ENCODE results near the gene ANKS3. TPM values are rescaled to one million over a fixed set of nuclear protein-coding genes. Genes with fewer than 3 reads are reported as not detected.

Gene ANKS3
- polyA plus RNA-seq, 3 donors, result 0.59 to 13.7 (median 0.95) TPM

- Mint-ChIP-seq H3K36me3 (no peaks in the 10 kb centered on the region), H3K9me3 (peaks cover 0 to 2% (median 0%) of the 10 kb centered on the region in 7 donors), H3K4me3 (no peak overlapping the region), H3K27ac (no peak overlapping the region), H3K4me1 (peaks cover 32% of the 10 kb centered on the region), H3K27me3 (ENCODE audit: low read depth in 3 of 3) (peaks cover 1 to 3% (median 2%) of the 10 kb centered on the region in 3 donors)
- H3K4me2 ChIP-seq (replicated peaks; ENCODE audit: extremely low read depth, low read length, poor library complexity, severe bottlenecking), result no peak overlapping the region
- no peak overlapping the region for H3K9ac ChIP-seq (ENCODE audit: insufficient read depth, low read length, poor library complexity, severe bottlenecking)
- no peak for TF ChIP-seq CTCF (IDR thresholded peaks at IDR 0.05)
- no peak overlapping the region for H2AFZ ChIP-seq (ENCODE audit: insufficient read depth, low read depth, low read length, poor library complexity, severe bottlenecking)
- WGBS (ENCODE audit: insufficient coverage), result 100% methylated on average over 3 of the region's 5 CpGs
- H3K79me2 ChIP-seq (ENCODE audit: insufficient read depth, low read length), result no peaks in the 10 kb centered on the region
- no peaks in the 10 kb centered on the region for H3K36me3 ChIP-seq (replicated peaks in 1 of 2; ENCODE audit: control insufficient read depth in 1 of 2, insufficient read depth in 2 of 2, low read length in 2 of 2)
- DNase-seq, result no peak
- no peaks in the 10 kb centered on the region for H4K20me1 ChIP-seq (ENCODE audit: insufficient read depth, low read length)
- H3K9me3 ChIP-seq (replicated peaks in 1 of 2; ENCODE audit: control insufficient read depth in 1 of 2, insufficient read depth in 1 of 2, low read length in 2 of 2), result no peaks in the 10 kb centered on the region
- intact Hi-C loops (cut with micrococcal nuclease), result no loop called here
- no peak overlapping the region for H3K27ac ChIP-seq (ENCODE audit: low read depth in 1 of 2, low read length in 2 of 2)
- H3K4me3 ChIP-seq (replicated peaks in 1 of 3; ENCODE audit: low read depth in 2 of 3, low read length in 3 of 3), result no peak overlapping the region
- peaks cover 18 to 29% of the 10 kb centered on the region in 2 donors for H3K4me1 ChIP-seq (ENCODE audit: control insufficient read depth in 1 of 2, insufficient read depth in 2 of 2, low read length in 2 of 2)
- H3K27me3 ChIP-seq (ENCODE audit: control insufficient read depth in 2 of 2, insufficient read depth in 2 of 2, low read length in 2 of 2), result no peaks in the 10 kb centered on the region
Observed at GRCh38 chr16:4772351-4772750, 38.3 kb upstream of the ANKS3 start.

- Histone ChIP-seq H4K20me1 (ENCODE audit: insufficient read depth, low read length) (no peaks in the 10 kb centered on the region), H3K4me1 (ENCODE audit: control insufficient read depth in 1 of 2, insufficient read depth in 2 of 2, low read length in 2 of 2) (peaks cover 21 to 31% of the 10 kb centered on the region in 2 donors), H3K4me3 (replicated peaks in 1 of 3; ENCODE audit: low read depth in 2 of 3, low read length in 3 of 3) (no peak overlapping the region), H3K9me3 (replicated peaks in 1 of 2; ENCODE audit: control insufficient read depth in 1 of 2, insufficient read depth in 1 of 2, low read length in 2 of 2) (no peaks in the 10 kb centered on the region), H3K9ac (ENCODE audit: insufficient read depth, low read length, poor library complexity, severe bottlenecking) (no peak overlapping the region), H3K27me3 (ENCODE audit: control insufficient read depth in 2 of 2, insufficient read depth in 2 of 2, low read length in 2 of 2) (no peaks in the 10 kb centered on the region), H3K4me2 (replicated peaks; ENCODE audit: extremely low read depth, low read length, poor library complexity, severe bottlenecking) (no peak overlapping the region), H3K36me3 (replicated peaks in 1 of 2; ENCODE audit: control insufficient read depth in 1 of 2, insufficient read depth in 2 of 2, low read length in 2 of 2) (no peaks in the 10 kb centered on the region), H3K27ac (ENCODE audit: low read depth in 1 of 2, low read length in 2 of 2) (no peak overlapping the region), H2AFZ (ENCODE audit: insufficient read depth, low read depth, low read length, poor library complexity, severe bottlenecking) (no peak overlapping the region), H3K79me2 (ENCODE audit: insufficient read depth, low read length) (peaks cover 4% of the 10 kb centered on the region)
- Mint-ChIP-seq H3K36me3 (no peaks in the 10 kb centered on the region), H3K27ac (no peak overlapping the region), H3K4me1 (peaks cover 34% of the 10 kb centered on the region), H3K27me3 (ENCODE audit: low read depth in 3 of 3) (peaks cover 1 to 3% (median 2%) of the 10 kb centered on the region in 3 donors), H3K9me3 (peaks cover 0 to 2% (median 0%) of the 10 kb centered on the region in 7 donors), H3K4me3 (no peak overlapping the region)
- no CpG with 5 or more reads among the region's 3 CpGs for WGBS (ENCODE audit: insufficient coverage)
- DNase-seq, result no peak
- no peak for TF ChIP-seq CTCF (IDR thresholded peaks at IDR 0.05)
- intact Hi-C loops (cut with micrococcal nuclease), result no loop called here
Observed at GRCh38 chr16:4771646-4772045, 37.6 kb upstream of the ANKS3 start.
